ENCODE data around the gene KCNIP4. TPM values are rescaled to one million over a fixed set of nuclear protein-coding genes. Genes with fewer than 3 reads are reported as not detected.

The KCNIP4 gene
- total and polyA plus RNA-seq, 10 of the 15 experiments (the other 5 are each of a cell fraction or from before 2014, with no cell fraction given) = 0.03 to 0.23 (median 0.13) TPM; not detected in 7

- no peak for TF ChIP-seq FOXM1 (IDR thresholded peaks at IDR 0.05; ENCODE audit: low read depth, low read length)
- TF ChIP-seq BCLAF1 (IDR thresholded peaks at IDR 0.05) = no peak
Observed at GRCh38 chr4:21638171-21638725, 310.3 kb downstream of the KCNIP4 start (continued).

GRCh38 chr4:21628916-21629610 is 319.5 kb downstream of the KCNIP4 start:
- ChIA-PET SMC1A (ENCODE audit: uncharacterized antibody, unreplicated experiment) (no interaction called here), CTCF (interaction anchor here (0.6 to 1.0 kb wide), 2 partner anchors 22 to 279 kb away, joined by 3 read pairs; no protein-coding TSS in a partner anchor), RAD21 (ENCODE audit: unreplicated experiment) (no interaction called here), POLR2A (no interaction called here)
- Histone ChIP-seq H3K4me1 (ENCODE audit: control insufficient read depth, insufficient read depth, low read length) (no peaks in the 10 kb centered on the region), H4K20me1 (ENCODE audit: control insufficient read depth, insufficient read depth) (no peaks in the 10 kb centered on the region), H3K9me3 (replicated peaks; ENCODE audit: control insufficient read depth, insufficient read depth, low read length) (no peaks in the 10 kb centered on the region), H3K36me3 (ENCODE audit: control insufficient read depth in 2 of 2, insufficient read depth in 2 of 2, low read length in 1 of 2) (no peaks in the 10 kb centered on the region), H3K79me2 (ENCODE audit: control insufficient read depth, insufficient read depth, low read length) (no peaks in the 10 kb centered on the region), H3K4me3 (no peak overlapping the region), H3K27me3 (replicated peaks in 1 of 2; ENCODE audit: control insufficient read depth in 2 of 2, insufficient read depth in 2 of 2, low read length in 1 of 2) (no peaks in the 10 kb centered on the region), H3K9ac (ENCODE audit: control insufficient read depth, insufficient read depth, low read length) (no peak overlapping the region), H2AFZ (ENCODE audit: control insufficient read depth, low read depth, low read length) (no peak overlapping the region), H3K4me2 (ENCODE audit: control insufficient read depth, insufficient read depth) (no peak overlapping the region), H3K27ac (ENCODE audit: control insufficient read depth, insufficient read depth) (no peak overlapping the region)
- BruUV-seq (replicated peaks) = no TSS peak
- intact Hi-C loops (cut with micrococcal nuclease; ENCODE audit: unreplicated experiment) (no loop called here), in situ Hi-C loops (cut with MboI) (no loop called here)
- FAIRE-seq (no peak), ATAC-seq (no peak), DNase-seq (ENCODE audit: low read depth, low spot score) (no peak)
- 3% methylated on average over 2 of the region's 2 CpGs for WGBS (ENCODE audit: insufficient coverage, insufficient replicate concordance, low lambda C conversion rate, missing lambda C conversion rate)
- no peak for TF ChIP-seq EP300 (IDR thresholded peaks at IDR 0.05; ENCODE audit: borderline replicate concordance in 1 of 2, control insufficient read depth in 1 of 2, low read depth in 2 of 2, low read length in 2 of 2)
- TF ChIP-seq ETV6 (conservative IDR thresholded peaks at IDR 0.05 in 1 of 2, IDR thresholded peaks at IDR 0.05 in 1 of 2; ENCODE audit: borderline replicate concordance in 1 of 2, low read depth in 1 of 2) = no peak
- no peak for TF ChIP-seq NFXL1 (IDR thresholded peaks at IDR 0.05; ENCODE audit: borderline replicate concordance)

All from GM12878 (cell line).